Bladder microvascular endothelial cell (primary cell): ENCODE measurements around the gene DGCR6. TPM values are rescaled to one million over a fixed set of nuclear protein-coding genes. Genes with fewer than 3 reads are reported as not detected.

Experiments
- total RNA-seq: library from RNA; depleted of rRNA; stranded (reverse); fragments of >200 nt; gene quantifications from 2 replicates; pipeline ENCODE4 v1.2.3, GENCODE V29; 2014

The DGCR6 gene
- total RNA-seq, result 1.3 and 3.2 TPM in 2 replicates

GRCh38 chr22:18905540-18906409, at the start of gene DGCR6:
DGCR6 (plus strand) TSS chr22:18906320; CDS start chr22:18906375, 55 bp downstream.

GRCh38 chr22:18935889-18936529, 29.9 kb downstream of the DGCR6 start, which contains the start of gene PRODH:
PRODH (minus strand) TSS chr22:18936293; CDS start chr22:18936287, 6 bp downstream.

Other genes with a start within 250 kb of the DGCR6 start
- gene PRODH, start 30.0 kb downstream of the DGCR6 start, total RNA-seq, result 0.16 TPM in 1 of 2 replicates, not detected in the other
- 31.1 and 67.0 TPM in 2 replicates for gene DGCR2, start 216.1 kb downstream of the DGCR6 start, total RNA-seq
- gene TSSK2, start 225.0 kb downstream of the DGCR6 start, total RNA-seq, result not detected in 2 replicates
- 5.7 and 9.1 TPM in 2 replicates for gene ESS2, start 238.3 kb downstream of the DGCR6 start, total RNA-seq
- not detected in 2 replicates for gene GSC2, start 244.0 kb downstream of the DGCR6 start, total RNA-seq